HG02759 (cell line): Measurements from ENCODE around the gene SPTY2D1.

ENCODE experiments used
- ATAC-seq: cut with Tn5 transposase; IDR thresholded peaks from one replicate; pipeline ENCODE4 v1.9.1; 2021; ENCODE audit warnings: mild to moderate bottlenecking, moderate library complexity; ENCODE audit not compliant: unreplicated experiment

The SPTY2D1 gene

GRCh38 chr11:18566406-18566805, 67.7 kb downstream of the SPTY2D1 start:
- ATAC-seq, result no peak

- ATAC-seq, result no peak
These were observed 70.0 kb downstream of the SPTY2D1 start for GRCh38 chr11:18564149-18564548.

DNA sequence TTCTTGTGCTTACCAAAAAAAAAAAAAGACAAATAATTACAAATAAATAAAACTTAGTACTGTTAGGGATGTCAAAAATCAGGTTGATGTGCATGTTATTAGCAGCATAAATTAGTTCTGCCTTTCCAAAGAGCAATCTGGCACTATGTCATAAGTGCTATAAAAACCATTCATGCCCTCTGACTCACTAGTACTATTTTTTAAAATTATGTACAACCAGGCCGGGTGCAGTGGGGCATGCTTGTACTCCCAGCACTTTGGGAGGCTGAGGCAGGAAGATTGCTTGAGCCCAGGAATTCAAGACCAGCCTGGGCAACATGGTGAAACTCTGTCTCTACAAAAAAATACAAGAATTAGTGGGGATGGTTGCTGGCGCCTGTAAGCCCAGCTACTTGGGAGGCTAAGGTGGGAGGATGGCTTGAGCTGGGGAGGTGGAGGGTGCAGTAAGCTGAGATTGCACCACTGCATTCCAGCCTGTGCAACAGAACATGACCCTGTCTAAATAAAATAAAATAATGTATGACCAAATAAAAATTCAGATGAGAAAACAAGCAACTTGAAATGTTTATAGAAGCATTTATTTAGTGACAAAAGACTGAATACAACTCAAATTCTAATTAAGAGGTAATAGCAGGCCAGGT, 70.9 kb downstream of the SPTY2D1 start:
- ATAC-seq, result no peak
